ENCODE measurements around the gene NBPF1.

Gene NBPF1

DNA sequence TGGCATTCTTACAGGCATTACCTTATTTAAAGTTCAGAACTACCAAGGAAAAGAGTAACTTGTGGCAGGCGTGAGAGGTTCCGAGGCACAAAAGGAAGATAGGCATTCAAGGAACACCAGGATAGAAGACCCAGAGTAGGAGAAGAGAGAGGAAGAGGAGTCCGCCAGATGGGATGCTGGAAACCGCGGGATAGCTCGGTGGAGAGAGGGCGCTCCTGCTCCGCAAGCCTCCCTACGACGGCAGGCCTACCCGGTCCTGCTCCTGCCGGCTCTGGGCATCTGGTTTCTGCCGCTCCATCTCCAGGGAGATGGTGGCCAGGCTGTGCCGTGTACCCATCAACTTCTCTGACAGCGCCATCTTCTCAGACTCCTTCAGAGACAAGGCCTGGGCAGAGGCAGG, 5.4 kb upstream of the NBPF1 start:
- H3K4me1 Mint-ChIP-seq, result no peaks in the 10 kb centered on the region
- H3K27ac Mint-ChIP-seq, result no peak overlapping the region
- no peak overlapping the region for H3K4me3 Mint-ChIP-seq
- TF ChIP-seq, protein P1, sequence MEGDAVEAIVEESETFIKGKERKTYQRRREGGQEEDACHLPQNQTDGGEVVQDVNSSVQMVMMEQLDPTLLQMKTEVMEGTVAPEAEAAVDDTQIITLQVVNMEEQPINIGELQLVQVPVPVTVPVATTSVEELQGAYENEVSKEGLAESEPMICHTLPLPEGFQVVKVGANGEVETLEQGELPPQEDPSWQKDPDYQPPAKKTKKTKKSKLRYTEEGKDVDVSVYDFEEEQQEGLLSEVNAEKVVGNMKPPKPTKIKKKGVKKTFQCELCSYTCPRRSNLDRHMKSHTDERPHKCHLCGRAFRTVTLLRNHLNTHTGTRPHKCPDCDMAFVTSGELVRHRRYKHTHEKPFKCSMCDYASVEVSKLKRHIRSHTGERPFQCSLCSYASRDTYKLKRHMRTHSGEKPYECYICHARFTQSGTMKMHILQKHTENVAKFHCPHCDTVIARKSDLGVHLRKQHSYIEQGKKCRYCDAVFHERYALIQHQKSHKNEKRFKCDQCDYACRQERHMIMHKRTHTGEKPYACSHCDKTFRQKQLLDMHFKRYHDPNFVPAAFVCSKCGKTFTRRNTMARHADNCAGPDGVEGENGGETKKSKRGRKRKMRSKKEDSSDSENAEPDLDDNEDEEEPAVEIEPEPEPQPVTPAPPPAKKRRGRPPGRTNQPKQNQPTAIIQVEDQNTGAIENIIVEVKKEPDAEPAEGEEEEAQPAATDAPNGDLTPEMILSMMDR (IDR thresholded peaks at IDR 0.05; ENCODE audit: unreplicated experiment in 3 of 3), result no peak
- no peaks in the 10 kb centered on the region for H3K36me3 Mint-ChIP-seq (ENCODE audit: low read depth)
- no peaks in the 10 kb centered on the region for H3K9me3 Mint-ChIP-seq
- no peaks in the 10 kb centered on the region for H3K27me3 Mint-ChIP-seq (ENCODE audit: low read depth)

DNA sequence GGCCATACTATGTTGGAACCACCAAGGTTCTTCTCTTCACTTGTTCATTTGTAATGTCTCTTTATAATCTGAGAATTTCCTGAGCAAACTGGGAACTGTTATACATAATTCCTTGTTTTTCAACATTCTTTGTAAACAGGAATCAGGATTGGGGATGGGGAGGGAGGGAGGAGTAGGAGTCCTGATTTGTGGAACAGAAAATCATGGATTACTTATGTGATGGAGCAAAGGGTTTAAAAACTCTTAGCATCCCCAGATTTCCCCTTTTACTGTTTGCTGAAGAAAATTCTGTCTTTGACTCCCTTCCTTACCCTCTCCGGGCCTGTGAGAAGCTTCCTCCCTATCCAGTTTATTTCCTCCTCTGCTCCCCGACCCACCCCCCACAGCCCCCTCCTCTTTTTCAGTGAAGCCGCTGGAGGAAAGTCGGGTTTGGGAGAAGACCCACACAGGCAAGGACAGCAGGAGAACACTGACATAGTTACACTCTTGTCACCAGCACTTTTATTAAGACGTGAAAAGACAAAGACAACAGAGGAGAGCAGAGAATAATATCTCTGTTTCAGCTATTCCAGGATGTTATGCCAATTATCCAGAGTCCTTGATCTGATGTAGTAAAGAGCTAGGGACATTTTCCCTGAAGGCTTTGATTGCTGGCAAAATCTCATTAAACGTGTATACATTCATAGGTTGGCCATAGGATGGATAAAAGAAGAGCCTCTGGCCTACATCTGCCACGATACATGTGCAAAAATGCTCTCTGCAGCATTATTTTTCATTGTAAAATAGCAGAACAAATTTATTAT, 4.6 kb upstream of the NBPF1 start:
- no peak overlapping the region for H3K27ac Mint-ChIP-seq
- TF ChIP-seq, protein P1 (IDR thresholded peaks at IDR 0.05; ENCODE audit: unreplicated experiment in 3 of 3), result no peak
- no peaks in the 10 kb centered on the region for H3K36me3 Mint-ChIP-seq (ENCODE audit: low read depth)
- H3K4me3 Mint-ChIP-seq, result no peak overlapping the region
- no peaks in the 10 kb centered on the region for H3K9me3 Mint-ChIP-seq
- no peaks in the 10 kb centered on the region for H3K4me1 Mint-ChIP-seq
- no peaks in the 10 kb centered on the region for H3K27me3 Mint-ChIP-seq (ENCODE audit: low read depth)

DNA sequence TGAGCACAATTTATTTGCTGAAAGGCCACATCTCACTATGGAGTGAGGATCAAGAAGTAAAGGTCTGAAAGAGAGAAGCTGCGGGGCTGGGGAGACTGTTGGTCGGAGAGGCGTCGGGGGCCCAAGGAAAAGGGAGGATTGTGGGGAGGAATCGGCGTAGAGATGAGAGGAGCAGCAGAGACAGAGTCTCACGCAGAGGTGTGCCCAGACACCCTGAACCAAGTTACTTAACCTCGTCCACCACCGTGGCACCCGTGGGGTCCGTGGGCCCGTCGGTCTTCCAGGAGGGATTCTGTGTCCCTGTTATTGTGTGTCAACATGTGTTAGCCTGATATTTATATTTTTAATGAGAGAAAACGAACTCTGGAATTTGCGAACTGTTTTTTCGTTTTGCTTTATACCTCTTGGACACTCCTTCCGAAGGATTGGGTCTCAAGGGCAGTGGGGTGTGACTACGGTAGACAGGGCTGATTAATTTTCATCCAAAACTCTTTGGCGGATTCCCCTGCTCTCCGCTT, 3.8 kb upstream of the NBPF1 start:
- H3K4me3 Mint-ChIP-seq, result no peak overlapping the region
- TF ChIP-seq, protein P1 (IDR thresholded peaks at IDR 0.05; ENCODE audit: unreplicated experiment in 3 of 3), result no peak
- no peaks in the 10 kb centered on the region for H3K36me3 Mint-ChIP-seq (ENCODE audit: low read depth)
- H3K27ac Mint-ChIP-seq, result no peak overlapping the region
- no peaks in the 10 kb centered on the region for H3K9me3 Mint-ChIP-seq
- no peaks in the 10 kb centered on the region for H3K4me1 Mint-ChIP-seq
- no peaks in the 10 kb centered on the region for H3K27me3 Mint-ChIP-seq (ENCODE audit: low read depth)

DNA sequence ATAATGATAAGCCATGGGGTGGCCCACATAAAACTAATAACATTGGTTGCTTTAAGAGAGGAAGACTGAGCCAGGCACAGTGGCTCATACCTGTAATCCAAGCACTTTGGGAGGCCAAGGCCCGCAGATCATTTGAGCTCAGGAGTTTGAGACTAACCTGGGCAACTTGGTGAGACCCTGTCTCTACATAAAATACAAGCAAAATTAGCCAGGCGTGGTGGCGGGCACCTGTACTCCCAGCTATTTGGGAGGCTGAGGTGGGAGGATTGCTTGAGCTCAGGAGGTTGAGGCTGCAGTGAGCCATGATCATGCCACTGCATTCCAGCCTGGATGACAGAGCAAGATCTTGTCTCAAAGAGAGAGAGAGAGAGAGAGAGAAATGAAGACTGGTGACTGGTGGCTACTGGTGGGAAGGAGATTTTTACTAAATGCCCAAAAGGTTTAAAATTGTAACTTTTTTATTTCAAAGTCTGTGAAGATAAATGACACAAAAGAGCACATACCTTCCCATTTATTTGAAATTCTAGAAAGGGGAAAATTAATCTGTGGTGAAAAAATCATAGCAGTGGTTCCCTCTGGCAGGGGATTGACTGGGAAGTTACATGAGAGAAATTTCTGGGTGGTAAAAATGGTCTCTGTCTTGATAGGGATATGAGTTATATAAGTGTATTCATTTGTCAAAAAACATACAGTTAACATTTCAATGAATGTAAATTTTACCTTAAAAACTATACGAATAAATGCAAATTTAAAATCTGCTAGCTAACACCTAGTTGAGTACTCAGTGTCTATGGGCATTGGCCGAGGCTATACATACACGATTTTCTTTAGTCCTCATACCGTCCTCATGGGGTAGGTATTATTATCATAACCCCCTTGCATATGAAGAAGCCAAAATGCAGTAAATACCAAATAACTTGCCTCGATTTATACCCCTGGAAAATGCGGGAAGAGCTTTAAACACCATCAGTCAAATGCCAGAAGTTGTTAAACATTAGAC, 2.2 kb upstream of the NBPF1 start:
- H3K27ac Mint-ChIP-seq, result no peak overlapping the region
- H3K36me3 Mint-ChIP-seq (ENCODE audit: low read depth), result no peaks in the 10 kb centered on the region
- H3K4me3 Mint-ChIP-seq, result no peak overlapping the region
- H3K4me1 Mint-ChIP-seq, result no peaks in the 10 kb centered on the region
- TF ChIP-seq, protein P1 (IDR thresholded peaks at IDR 0.05; ENCODE audit: unreplicated experiment in 3 of 3), result no peak
- no peaks in the 10 kb centered on the region for H3K9me3 Mint-ChIP-seq
- H3K27me3 Mint-ChIP-seq (ENCODE audit: low read depth), result no peaks in the 10 kb centered on the region

DNA sequence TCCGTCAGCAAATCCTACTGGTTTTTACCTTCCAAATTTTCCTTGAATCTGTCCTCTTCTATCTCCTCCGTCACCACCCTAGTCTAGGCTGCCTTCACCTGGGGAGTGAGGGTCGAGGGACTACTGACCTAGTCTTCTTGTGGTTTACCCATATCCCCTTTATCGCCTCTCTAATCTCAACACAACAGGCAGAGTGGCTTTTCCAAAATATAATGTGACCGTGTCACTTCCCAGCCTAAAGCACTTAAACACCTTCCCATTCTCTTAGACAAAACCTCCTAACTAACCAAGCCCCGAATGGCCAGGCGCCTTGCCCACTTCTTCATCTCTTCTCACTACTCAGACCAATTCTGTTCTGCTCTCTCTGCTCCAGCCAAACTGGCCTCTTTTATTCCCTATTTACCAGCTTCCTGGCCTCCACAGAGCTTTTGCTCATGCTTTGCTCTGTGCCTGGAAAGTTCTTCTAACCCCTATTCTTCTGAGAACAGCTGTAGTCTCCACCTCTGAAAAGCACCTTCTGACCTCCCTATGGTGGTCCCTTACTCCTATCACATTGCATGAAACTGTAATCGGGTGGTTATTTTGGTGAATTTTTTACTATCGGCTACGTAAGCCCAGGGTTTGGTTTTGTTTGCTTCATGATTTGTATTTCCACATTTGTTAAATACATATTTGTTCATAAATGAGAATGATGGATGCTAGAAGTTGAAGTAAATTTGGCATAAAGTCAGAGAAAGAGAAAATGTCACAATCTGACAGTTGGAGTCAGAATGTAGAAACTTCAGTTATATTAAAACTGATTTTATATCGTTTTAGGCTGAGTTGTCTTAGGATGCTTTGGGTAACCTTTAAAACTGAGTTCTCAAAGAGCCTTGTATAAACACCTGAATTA, 1.2 kb upstream of the NBPF1 start:
- H3K27me3 Mint-ChIP-seq (ENCODE audit: low read depth), result no peaks in the 10 kb centered on the region
- no peaks in the 10 kb centered on the region for H3K4me1 Mint-ChIP-seq
- TF ChIP-seq, protein P1 (IDR thresholded peaks at IDR 0.05; ENCODE audit: unreplicated experiment in 3 of 3), result no peak
- no peak overlapping the region for H3K27ac Mint-ChIP-seq
- no peaks in the 10 kb centered on the region for H3K9me3 Mint-ChIP-seq
- H3K36me3 Mint-ChIP-seq (ENCODE audit: low read depth), result no peaks in the 10 kb centered on the region
- no peak overlapping the region for H3K4me3 Mint-ChIP-seq
